ENCODE results near the gene DNAJB8. TPM values are rescaled to one million over a fixed set of nuclear protein-coding genes. Genes with fewer than 3 reads are reported as not detected.

Gene DNAJB8
- total RNA-seq, 3 donors from 2014 or later (not counting 1 experiment from before 2014, with no cell fraction given) = not detected

DNA sequence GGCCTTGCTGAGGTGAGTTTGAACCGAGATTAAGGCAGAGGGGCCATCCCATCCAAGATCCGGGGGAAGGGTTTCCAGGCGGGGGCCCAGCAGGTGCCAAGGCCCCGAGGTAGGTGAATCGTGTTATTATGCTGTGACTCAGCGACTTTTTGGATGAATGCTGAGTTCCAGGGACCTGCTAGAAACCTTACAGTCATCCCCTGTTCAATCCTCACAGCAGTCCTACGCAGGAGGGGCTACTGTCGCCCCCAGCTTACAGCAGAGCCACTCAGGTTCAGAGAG, 40.9 kb downstream of the DNAJB8 start:
- Histone ChIP-seq H3K4me1 (ENCODE audit: control insufficient read depth, insufficient read depth, low read length) (peaks cover 9% of the 10 kb centered on the region), H3K27ac (ENCODE audit: low read length) (no peak overlapping the region), H3K27me3 (ENCODE audit: control insufficient read depth, insufficient read depth, low read length) (no peaks in the 10 kb centered on the region), H3K4me3 (ENCODE audit: low read length) (no peak overlapping the region), H3K36me3 (ENCODE audit: control insufficient read depth, insufficient read depth, low read length) (no peaks in the 10 kb centered on the region), H3K9me3 (ENCODE audit: control insufficient read depth, insufficient read depth, low read length) (no peaks in the 10 kb centered on the region)
- WGBS (ENCODE audit: insufficient coverage) = 75% methylated on average over 8 of the region's 8 CpGs
- TF ChIP-seq, protein P1, sequence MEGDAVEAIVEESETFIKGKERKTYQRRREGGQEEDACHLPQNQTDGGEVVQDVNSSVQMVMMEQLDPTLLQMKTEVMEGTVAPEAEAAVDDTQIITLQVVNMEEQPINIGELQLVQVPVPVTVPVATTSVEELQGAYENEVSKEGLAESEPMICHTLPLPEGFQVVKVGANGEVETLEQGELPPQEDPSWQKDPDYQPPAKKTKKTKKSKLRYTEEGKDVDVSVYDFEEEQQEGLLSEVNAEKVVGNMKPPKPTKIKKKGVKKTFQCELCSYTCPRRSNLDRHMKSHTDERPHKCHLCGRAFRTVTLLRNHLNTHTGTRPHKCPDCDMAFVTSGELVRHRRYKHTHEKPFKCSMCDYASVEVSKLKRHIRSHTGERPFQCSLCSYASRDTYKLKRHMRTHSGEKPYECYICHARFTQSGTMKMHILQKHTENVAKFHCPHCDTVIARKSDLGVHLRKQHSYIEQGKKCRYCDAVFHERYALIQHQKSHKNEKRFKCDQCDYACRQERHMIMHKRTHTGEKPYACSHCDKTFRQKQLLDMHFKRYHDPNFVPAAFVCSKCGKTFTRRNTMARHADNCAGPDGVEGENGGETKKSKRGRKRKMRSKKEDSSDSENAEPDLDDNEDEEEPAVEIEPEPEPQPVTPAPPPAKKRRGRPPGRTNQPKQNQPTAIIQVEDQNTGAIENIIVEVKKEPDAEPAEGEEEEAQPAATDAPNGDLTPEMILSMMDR (IDR thresholded peaks at IDR 0.05) = no peak
- DNase-seq = no peak
- peaks cover 11 to 18% of the 10 kb centered on the region in 2 donors for H3K27me3 Mint-ChIP-seq (ENCODE audit: low read depth in 2 of 2)
- H3K9me3 Mint-ChIP-seq = no peaks in the 10 kb centered on the region
- intact Hi-C loops (cut with micrococcal nuclease) = loop anchor here (1.0 to 2.0 kb wide), 2 partner anchors 73 to 183 kb away; no protein-coding TSS in a partner anchor
- H3K4me1 Mint-ChIP-seq = no peaks in the 10 kb centered on the region
- ATAC-seq = no peak
- H3K4me3 Mint-ChIP-seq = peak overlapping the region; percentile 25
- H3K27ac Mint-ChIP-seq = no peak overlapping the region
- H3K36me3 Mint-ChIP-seq = no peaks in the 10 kb centered on the region

DNA sequence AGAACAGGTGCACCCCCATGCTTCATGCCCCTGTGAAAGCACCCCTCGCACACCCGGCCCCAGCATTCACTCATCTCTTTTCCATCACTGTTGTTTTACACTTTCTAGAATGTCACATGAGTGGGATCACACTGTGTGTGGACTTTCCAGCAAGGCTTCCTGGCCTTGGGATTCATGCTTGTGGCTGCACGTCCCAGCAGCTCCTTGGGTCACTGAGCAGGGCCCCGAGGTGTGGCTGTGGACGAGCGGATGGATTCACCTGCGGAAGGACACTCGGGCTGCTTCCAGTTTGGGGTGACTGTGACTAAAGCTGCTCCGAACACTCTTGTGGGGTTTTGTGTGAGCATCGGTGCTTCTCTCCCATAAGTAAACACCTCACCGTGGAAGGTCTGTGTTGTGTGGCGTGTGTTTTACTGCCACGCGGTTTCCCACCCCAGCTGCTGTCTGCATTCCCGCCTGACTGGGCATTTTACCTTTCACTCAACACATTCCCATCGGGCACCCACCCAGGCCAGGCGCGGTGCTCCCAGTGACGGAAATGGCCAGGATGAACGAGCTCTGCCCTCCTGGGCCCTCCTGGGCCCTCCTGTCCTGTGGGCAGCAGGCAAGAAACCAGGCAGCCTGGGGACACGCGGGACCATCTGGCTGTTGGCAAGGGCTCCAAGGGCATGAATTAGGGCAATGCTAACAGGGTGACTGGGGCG, 41.4 kb downstream of the DNAJB8 start:
- TF ChIP-seq, protein P1 (IDR thresholded peaks at IDR 0.05) = no peak
- no peaks in the 10 kb centered on the region for H3K4me1 Mint-ChIP-seq
- H3K9me3 Mint-ChIP-seq = no peaks in the 10 kb centered on the region
- Histone ChIP-seq H3K4me3 (ENCODE audit: low read length) (no peak overlapping the region), H3K9me3 (ENCODE audit: control insufficient read depth, insufficient read depth, low read length) (no peaks in the 10 kb centered on the region), H3K27me3 (ENCODE audit: control insufficient read depth, insufficient read depth, low read length) (no peaks in the 10 kb centered on the region), H3K36me3 (ENCODE audit: control insufficient read depth, insufficient read depth, low read length) (no peaks in the 10 kb centered on the region), H3K4me1 (ENCODE audit: control insufficient read depth, insufficient read depth, low read length) (peaks cover 9% of the 10 kb centered on the region), H3K27ac (ENCODE audit: low read length) (no peak overlapping the region)
- H3K27me3 Mint-ChIP-seq (ENCODE audit: low read depth in 2 of 2) = peaks cover 7 to 13% of the 10 kb centered on the region in 2 donors
- H3K4me3 Mint-ChIP-seq = peak overlapping the region; percentile 25
- H3K27ac Mint-ChIP-seq = no peak overlapping the region
- WGBS (ENCODE audit: insufficient coverage) = 88% methylated on average over 23 of the region's 23 CpGs
- intact Hi-C loops (cut with micrococcal nuclease) = no loop called here
- DNase-seq (no peak), ATAC-seq (no peak)
- H3K36me3 Mint-ChIP-seq = no peaks in the 10 kb centered on the region

DNA sequence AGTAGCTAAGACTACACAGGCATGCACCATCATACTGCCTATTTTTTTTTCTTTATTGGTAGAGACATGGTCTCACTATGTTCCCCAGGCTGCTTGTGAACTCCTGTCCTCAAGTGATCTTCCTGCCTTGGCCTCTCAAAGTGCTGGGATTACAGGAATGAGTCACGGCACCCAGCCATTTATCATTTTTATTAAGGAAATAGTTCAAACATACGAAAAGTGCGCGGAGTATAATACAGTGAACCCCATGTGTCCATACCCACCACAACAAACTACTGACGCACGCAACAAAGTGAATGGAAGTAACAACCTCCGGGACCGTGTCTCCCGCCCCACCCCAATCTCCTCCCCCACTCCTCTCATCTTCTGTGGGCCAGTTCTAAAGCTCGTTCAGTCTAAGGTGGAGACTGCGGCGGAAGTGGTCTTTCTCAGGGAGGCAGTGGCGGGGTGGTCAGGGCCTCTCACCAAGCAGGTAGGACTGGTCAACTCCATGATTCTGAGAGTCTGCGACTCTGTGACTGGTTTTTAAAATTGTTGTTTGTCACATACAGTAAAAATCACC, 42.1 kb downstream of the DNAJB8 start:
- WGBS (ENCODE audit: insufficient coverage) = 94% methylated on average over 13 of the region's 14 CpGs
- intact Hi-C loops (cut with micrococcal nuclease) = no loop called here
- Mint-ChIP-seq H3K4me1 (no peaks in the 10 kb centered on the region), H3K4me3 (no peak overlapping the region), H3K36me3 (no peaks in the 10 kb centered on the region), H3K27ac (no peak overlapping the region), H3K27me3 (ENCODE audit: low read depth in 2 of 2) (peaks cover under 1 to 8% of the 10 kb centered on the region in 2 donors), H3K9me3 (no peaks in the 10 kb centered on the region)
- Histone ChIP-seq H3K36me3 (ENCODE audit: control insufficient read depth, insufficient read depth, low read length) (no peaks in the 10 kb centered on the region), H3K9me3 (ENCODE audit: control insufficient read depth, insufficient read depth, low read length) (no peaks in the 10 kb centered on the region), H3K27me3 (ENCODE audit: control insufficient read depth, insufficient read depth, low read length) (no peaks in the 10 kb centered on the region), H3K4me1 (ENCODE audit: control insufficient read depth, insufficient read depth, low read length) (peaks cover 9% of the 10 kb centered on the region), H3K27ac (ENCODE audit: low read length) (no peak overlapping the region), H3K4me3 (ENCODE audit: low read length) (no peak overlapping the region)
- TF ChIP-seq, protein P1 (IDR thresholded peaks at IDR 0.05) = no peak
- DNase-seq (no peak), ATAC-seq (no peak)

Data from natural killer cell (primary cell).